GM12801 (cell line): ENCODE measurements around the gene BMP2K.

ENCODE experiments used
- TF ChIP-seq, protein P1 (sequence below): IDR thresholded peaks from one replicate; pipeline ENCODE4 v1.5.1; 2011; ENCODE audit warnings: control low read depth; ENCODE audit not compliant: insufficient read length; ENCODE audit errors: extremely low read depth

Gene BMP2K

DNA sequence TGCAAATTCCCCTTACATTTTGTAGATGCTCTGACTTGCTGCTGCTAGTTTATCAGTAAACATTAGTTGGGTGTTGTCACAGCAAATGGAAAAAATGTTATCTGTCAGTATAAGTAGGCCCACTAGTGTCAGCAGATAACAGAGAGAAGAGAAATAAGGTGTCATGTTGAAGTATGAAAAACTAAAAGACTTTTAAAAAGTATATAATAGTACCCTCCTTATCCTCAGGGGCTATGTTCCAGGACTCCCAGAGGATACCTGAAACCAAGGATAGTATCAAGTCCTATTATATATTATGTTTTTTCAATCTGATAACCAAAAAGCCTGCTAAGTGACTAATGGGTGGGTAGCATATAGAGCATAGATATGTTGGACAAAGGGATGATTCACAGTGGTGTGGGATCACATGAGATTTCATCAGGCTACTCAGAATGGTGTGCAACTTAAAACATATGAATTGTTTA lies 11.6 kb upstream of the BMP2K start:
- TF ChIP-seq, protein P1, sequence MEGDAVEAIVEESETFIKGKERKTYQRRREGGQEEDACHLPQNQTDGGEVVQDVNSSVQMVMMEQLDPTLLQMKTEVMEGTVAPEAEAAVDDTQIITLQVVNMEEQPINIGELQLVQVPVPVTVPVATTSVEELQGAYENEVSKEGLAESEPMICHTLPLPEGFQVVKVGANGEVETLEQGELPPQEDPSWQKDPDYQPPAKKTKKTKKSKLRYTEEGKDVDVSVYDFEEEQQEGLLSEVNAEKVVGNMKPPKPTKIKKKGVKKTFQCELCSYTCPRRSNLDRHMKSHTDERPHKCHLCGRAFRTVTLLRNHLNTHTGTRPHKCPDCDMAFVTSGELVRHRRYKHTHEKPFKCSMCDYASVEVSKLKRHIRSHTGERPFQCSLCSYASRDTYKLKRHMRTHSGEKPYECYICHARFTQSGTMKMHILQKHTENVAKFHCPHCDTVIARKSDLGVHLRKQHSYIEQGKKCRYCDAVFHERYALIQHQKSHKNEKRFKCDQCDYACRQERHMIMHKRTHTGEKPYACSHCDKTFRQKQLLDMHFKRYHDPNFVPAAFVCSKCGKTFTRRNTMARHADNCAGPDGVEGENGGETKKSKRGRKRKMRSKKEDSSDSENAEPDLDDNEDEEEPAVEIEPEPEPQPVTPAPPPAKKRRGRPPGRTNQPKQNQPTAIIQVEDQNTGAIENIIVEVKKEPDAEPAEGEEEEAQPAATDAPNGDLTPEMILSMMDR, result no peak

- TF ChIP-seq, protein P1, result no peak
Observed at GRCh38 chr4:78765432-78766006, 10.6 kb upstream of the BMP2K start.

DNA sequence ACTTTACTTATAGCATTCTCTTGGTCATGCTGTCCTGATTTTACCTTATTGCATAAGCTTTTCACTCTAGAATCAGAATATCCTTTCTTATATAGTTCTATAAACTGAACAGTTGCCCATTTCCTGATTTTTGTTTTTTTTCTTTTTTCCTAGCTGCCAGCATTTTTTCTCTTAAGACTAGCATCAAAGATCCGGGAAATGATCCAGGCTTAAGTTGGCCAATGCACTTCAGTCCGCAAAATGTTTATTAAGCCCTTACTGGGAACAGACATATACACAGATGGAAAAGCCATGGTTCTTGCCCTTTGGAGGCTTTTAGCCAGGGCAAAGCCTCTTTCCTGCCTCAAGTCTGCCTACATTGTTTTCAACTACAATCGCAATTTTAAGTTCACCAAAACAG lies 10.1 kb upstream of the BMP2K start:
- TF ChIP-seq, protein P1, result no peak

DNA sequence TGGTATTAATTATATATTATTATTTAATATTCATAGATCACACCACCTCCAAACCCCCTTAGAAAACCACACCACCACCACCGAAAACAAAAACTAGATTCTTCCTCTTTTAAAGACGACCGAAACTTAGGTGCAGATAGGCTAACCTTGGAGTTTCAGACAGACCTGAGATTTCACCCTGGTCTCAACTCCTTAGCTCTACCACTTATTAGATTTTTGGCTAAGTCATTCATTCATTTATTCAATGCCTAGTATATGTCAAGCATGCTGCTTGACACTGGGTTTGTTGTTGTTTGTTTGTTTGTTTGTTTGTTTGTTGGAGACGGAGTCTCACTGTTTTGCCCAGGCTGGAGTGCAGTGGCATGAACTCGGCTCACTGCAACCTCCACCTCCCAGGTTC lies 9.5 kb upstream of the BMP2K start:
- TF ChIP-seq, protein P1, result no peak

GRCh38 chr4:78767350-78767749 lies 8.8 kb upstream of the BMP2K start:
- TF ChIP-seq, protein P1, result no peak

DNA sequence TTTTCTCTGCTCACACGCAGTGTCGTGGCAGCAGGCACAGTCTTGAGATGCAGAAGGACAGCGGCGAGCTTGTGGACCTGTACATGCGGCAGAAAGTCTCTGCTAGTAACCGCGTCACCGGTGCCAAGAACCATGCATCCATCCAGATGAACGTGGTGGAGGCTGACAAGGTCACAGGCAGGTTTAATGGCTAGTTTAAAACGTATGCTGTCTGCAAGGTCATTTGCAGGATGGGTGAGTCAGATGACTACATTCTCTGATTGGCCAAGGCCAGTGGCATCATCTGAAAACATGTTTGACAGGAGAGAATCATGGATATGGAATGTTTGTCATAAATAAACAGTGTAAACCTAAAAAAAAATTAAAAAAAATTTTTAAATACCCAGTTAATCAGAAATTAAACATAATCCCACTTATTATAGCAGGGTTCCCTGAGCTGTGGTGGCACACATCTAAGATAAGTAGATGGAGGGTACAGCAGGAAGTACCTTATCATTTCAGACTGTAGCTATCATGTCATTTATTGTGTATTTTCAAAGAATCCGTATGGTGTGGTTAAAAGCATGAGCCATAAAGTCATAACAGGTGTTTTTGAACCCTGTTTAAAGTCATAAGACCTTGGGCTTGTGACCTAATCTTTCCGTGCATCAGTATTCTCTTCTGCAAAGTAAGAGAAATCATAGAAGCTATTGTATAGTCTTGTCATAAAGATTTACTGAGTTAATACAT lies 7.5 kb upstream of the BMP2K start:
- TF ChIP-seq, protein P1, result no peak

DNA sequence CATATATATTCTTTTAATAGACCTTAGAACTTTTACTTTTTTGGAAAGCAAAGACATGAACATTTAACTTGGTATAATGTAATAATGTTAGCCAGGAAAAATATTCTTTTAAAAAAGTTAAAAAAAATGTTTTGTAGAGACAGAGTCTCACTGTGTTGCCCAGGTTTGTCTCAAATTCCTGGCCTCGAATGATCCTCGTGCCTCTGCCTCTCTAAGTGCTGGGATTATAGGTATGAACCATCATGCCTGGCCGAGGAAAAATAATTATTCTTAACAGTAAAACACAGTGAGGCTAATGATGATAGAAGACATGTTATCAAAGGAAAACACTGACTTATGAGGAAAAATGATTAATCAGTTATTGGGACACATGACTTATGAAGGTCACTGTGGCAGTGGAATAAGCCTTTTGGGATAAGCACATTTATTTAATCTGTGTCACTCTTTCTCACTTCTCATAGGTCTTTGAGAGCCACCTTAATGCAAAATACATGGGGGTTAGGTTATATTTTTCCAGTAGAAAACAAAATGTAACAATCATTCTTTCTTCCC lies 6.0 kb upstream of the BMP2K start:
- TF ChIP-seq, protein P1, result no peak
